Naive thymus-derived CD4-positive, alpha-beta T cell (primary cell): ENCODE measurements around the gene SKA2. TPM values are rescaled to one million over a fixed set of nuclear protein-coding genes. Genes with fewer than 3 reads are reported as not detected.
"Not testable (repeated sequence)": the region's sequence is repeated elsewhere in the genome, so short reads cannot be mapped to it uniquely, and the experiment has no call there.

Source experiments
- ATAC-seq: fragments of 150-1000 bp; cut with Tn5 transposase; 2 replicates; pipeline ENCODE4 v1.10.0; 2021; ENCODE audit warnings: mild to moderate bottlenecking, moderate library complexity
- CTCF ChIA-PET: fragments of 350-600 bp; sonication (Branson Sonifier 250); formaldehyde crosslinking; loops from one replicate; lab custom pipeline; 2021; ENCODE audit warnings: antibody characterized with exemption; lab: Charles Lee
- POLR2A ChIA-PET: fragments of 350-600 bp; sonication (Branson Sonifier 250); formaldehyde crosslinking; loops from one replicate; lab custom pipeline; 2021; ENCODE audit warnings: antibody characterized with exemption, inconsistent platforms; lab: Charles Lee
- DNase-seq, 9 donors: peaks; one replicate each; pipeline versions ENCODE4 v3.0.0 to v3.0.0-alpha.2; 2020 to 2022; ENCODE audit warnings: mixed read lengths in 1 of 9
- H3K27ac ChIP-seq: one replicate; pipeline ENCODE4 v1.7.0; 2013; ENCODE audit warnings: mild to moderate bottlenecking, low read depth, low read length, moderate library complexity
- H3K27me3 ChIP-seq, 2 donors: one replicate each; pipeline ENCODE4 v1.7.0; 2013; ENCODE audit warnings: low read length in 2 of 2, mild to moderate bottlenecking in 2 of 2, moderate library complexity in 2 of 2; ENCODE audit not compliant: control insufficient read depth in 2 of 2, insufficient read depth in 2 of 2
- H3K36me3 ChIP-seq, 3 experiments: 1 replicate in 2 of 3; 2 replicates in 1 of 3; pipeline ENCODE4 v1.7.0; 2013; ENCODE audit warnings: low read length in 3 of 3, mild to moderate bottlenecking in 3 of 3, moderate library complexity in 1 of 3; ENCODE audit not compliant: insufficient read depth in 3 of 3, control insufficient read depth in 2 of 3
- H3K4me1 ChIP-seq, 2 donors: one replicate each; pipeline ENCODE4 v1.7.0; 2013; ENCODE audit warnings: low read length in 2 of 2, mild to moderate bottlenecking in 2 of 2, moderate library complexity in 1 of 2; ENCODE audit not compliant: control insufficient read depth in 2 of 2, insufficient read depth in 2 of 2
- H3K4me3 ChIP-seq: 2 replicates; pipeline ENCODE4 v1.7.0; 2013; ENCODE audit warnings: mild to moderate bottlenecking, low read length
- H3K9me3 ChIP-seq, 3 experiments: 1 replicate in 2 of 3; 2 replicates in 1 of 3; pipeline ENCODE4 v1.7.0; 2013; ENCODE audit warnings: low read length in 3 of 3; ENCODE audit not compliant: control insufficient read depth in 2 of 3
- H3K27ac Mint-ChIP-seq, 9 donors: one replicate each; pipeline ENCODE4 v1.8.0; 2020 to 2022; ENCODE audit warnings: mixed read lengths in 9 of 9, mild to moderate bottlenecking in 8 of 9, moderate library complexity in 5 of 9, inconsistent platforms in 2 of 9
- H3K27me3 Mint-ChIP-seq, 5 donors: one replicate each; pipeline ENCODE4 v1.8.0; 2021 to 2022; ENCODE audit warnings: mixed read lengths in 5 of 5, mild to moderate bottlenecking in 1 of 5
- H3K36me3 Mint-ChIP-seq, 5 donors: one replicate each; pipeline ENCODE4 v1.8.0; 2020 to 2022; ENCODE audit warnings: mixed read lengths in 5 of 5, mild to moderate bottlenecking in 3 of 5, inconsistent platforms in 1 of 5
- H3K4me1 Mint-ChIP-seq, 7 donors: one replicate each; pipeline ENCODE4 v1.8.0; 2020 to 2022; ENCODE audit warnings: mixed read lengths in 7 of 7, mild to moderate bottlenecking in 3 of 7, inconsistent platforms in 1 of 7
- H3K4me3 Mint-ChIP-seq, 10 donors: one replicate each; pipeline ENCODE4 v1.8.0; 2020 to 2022; ENCODE audit warnings: mild to moderate bottlenecking in 10 of 10, mixed read lengths in 10 of 10, moderate library complexity in 6 of 10, inconsistent platforms in 2 of 10
- H3K9me3 Mint-ChIP-seq, 11 donors: one replicate each; pipeline ENCODE4 v1.8.0; 2020 to 2022; ENCODE audit warnings: mixed read lengths in 11 of 11, mild to moderate bottlenecking in 4 of 11, inconsistent platforms in 1 of 11, moderate library complexity in 1 of 11
- intact Hi-C, 2 donors: fragments of 100-400 bp; cut with micrococcal nuclease; formaldehyde crosslinking; loops; one replicate each; pipeline ENCODE4 v1.15.1; 2023
- polyA plus RNA-seq, 2 donors: library from polyadenylated mRNA; unstranded; fragments of 300-500 nt; fragmentation: Illumina TruSeq; gene quantifications; one replicate each; pipeline ENCODE4 v1.2.3, GENCODE V29; 2021
- total RNA-seq, 6 experiments: library from RNA in 5 of 6; stranded (reverse) in 5 of 6; gene quantifications; 1 replicate in 5 of 6; 2 replicates in 1 of 6; pipeline ENCODE4 v1.2.3 and lab custom pipeline; 2021 to 2026

Gene SKA2
- total and polyA plus RNA-seq, 7 experiments from 2014 or later = 11.0 to 58.1 (median 17.4) TPM

DNA sequence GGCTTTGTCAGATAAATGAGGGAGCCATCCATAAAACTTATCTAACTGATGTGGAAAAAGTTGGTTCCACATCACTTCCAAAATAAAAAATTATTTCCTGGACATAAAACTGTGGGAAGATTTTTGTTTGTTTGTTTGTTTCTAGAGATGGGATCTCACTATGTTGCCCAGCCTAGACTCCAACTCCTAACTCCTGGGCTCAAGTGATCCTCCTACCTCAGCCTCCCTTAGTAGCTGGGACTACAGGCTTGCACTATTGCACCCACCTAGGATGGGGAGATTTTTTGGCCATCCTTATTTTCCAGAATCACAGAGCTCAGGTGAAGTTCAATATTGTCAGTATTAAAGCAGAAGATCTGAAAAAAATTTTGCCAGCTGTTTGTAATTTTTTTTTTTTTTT lies 31.0 kb upstream of the SKA2 start:
- H3K36me3 ChIP-seq = no peaks in the 10 kb centered on the region
- H3K27me3 ChIP-seq = no peaks in the 10 kb centered on the region
- Mint-ChIP-seq H3K27me3 (no peaks in the 10 kb centered on the region), H3K9me3 (no peaks in the 10 kb centered on the region), H3K36me3 (peaks cover 0 to 26% (median 0%) of the 10 kb centered on the region in 5 donors), H3K27ac (no peak overlapping the region), H3K4me1 (peaks cover 0 to 2% (median 0%) of the 10 kb centered on the region in 7 donors), H3K4me3 (no peak overlapping the region)
- intact Hi-C loops = no loop called here
- no peak overlapping the region for H3K4me3 ChIP-seq
- ChIA-PET CTCF (no interaction called here), POLR2A (no interaction called here)
- H3K9me3 ChIP-seq = no peaks in the 10 kb centered on the region
- DNase-seq (no peak), ATAC-seq (no peak)
- H3K4me1 ChIP-seq = no peaks in the 10 kb centered on the region
- no peak overlapping the region for H3K27ac ChIP-seq

- Mint-ChIP-seq H3K4me1 (no peaks in the 10 kb centered on the region), H3K4me3 (no peak overlapping the region), H3K9me3 (no peaks in the 10 kb centered on the region), H3K27me3 (no peaks in the 10 kb centered on the region), H3K36me3 (peaks cover 0 to 25% (median 0%) of the 10 kb centered on the region in 5 donors), H3K27ac (no peak overlapping the region)
- Histone ChIP-seq H3K27me3 (no peaks in the 10 kb centered on the region), H3K27ac (no peak overlapping the region), H3K9me3 (no peaks in the 10 kb centered on the region), H3K4me1 (no peaks in the 10 kb centered on the region), H3K36me3 (no peaks in the 10 kb centered on the region), H3K4me3 (no peak overlapping the region)
- ATAC-seq = no peak
- CTCF ChIA-PET = interaction anchor here (0.7 kb wide), 1 partner anchor 260 kb away, joined by 3 read pairs; no protein-coding TSS in a partner anchor
- POLR2A ChIA-PET = no interaction called here
- no peak for DNase-seq
- intact Hi-C loops = no loop called here
Observed at GRCh38 chr17:59181481-59181880, 26.5 kb upstream of the SKA2 start.

GRCh38 chr17:59180626-59181025 lies 25.6 kb upstream of the SKA2 start:
- Histone ChIP-seq H3K4me3 (no peak overlapping the region), H3K9me3 (no peaks in the 10 kb centered on the region), H3K27ac (no peak overlapping the region), H3K27me3 (no peaks in the 10 kb centered on the region), H3K36me3 (no peaks in the 10 kb centered on the region), H3K4me1 (no peaks in the 10 kb centered on the region)
- Mint-ChIP-seq H3K27ac (no peak overlapping the region), H3K27me3 (no peaks in the 10 kb centered on the region), H3K4me1 (no peaks in the 10 kb centered on the region), H3K4me3 (no peak overlapping the region), H3K36me3 (peaks cover 0 to 22% (median 0%) of the 10 kb centered on the region in 5 donors), H3K9me3 (no peaks in the 10 kb centered on the region)
- ATAC-seq (no peak), DNase-seq (no peak)
- ChIA-PET CTCF (interaction anchor here (0.5 kb wide), 1 partner anchor 342 kb away, joined by 5 read pairs; no protein-coding TSS in a partner anchor), POLR2A (no interaction called here)
- intact Hi-C loops = no loop called here

DNA sequence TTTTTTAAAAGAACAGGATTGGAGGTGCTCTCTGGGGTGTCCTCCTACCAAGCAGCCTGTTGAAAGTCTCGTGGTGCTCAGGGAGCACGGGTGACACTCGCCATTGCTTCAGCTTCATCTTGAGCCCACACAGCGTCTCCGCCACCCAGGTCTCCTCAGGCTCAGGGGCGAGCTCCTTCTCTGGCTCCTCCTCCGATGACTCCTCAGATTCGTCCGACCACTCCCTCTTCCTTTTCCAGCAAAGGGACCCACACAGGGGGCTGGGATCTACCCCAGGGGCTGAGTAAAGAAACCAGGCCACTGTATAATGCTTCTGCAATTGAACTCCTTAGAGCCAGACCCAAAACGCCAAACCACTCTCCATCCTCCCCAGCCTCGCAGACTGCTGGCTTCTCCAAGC lies 24.6 kb upstream of the SKA2 start:
- H3K9me3 ChIP-seq, H3K27me3 Mint-ChIP-seq, H3K27me3 ChIP-seq, DNase-seq, H3K36me3 ChIP-seq, CTCF ChIA-PET, H3K9me3 Mint-ChIP-seq, H3K4me1 ChIP-seq, H3K4me1 Mint-ChIP-seq, H3K4me3 Mint-ChIP-seq, POLR2A ChIA-PET, H3K4me3 ChIP-seq, intact Hi-C loops, H3K27ac ChIP-seq, ATAC-seq: not testable (repeated sequence)
- Mint-ChIP-seq H3K36me3 (peaks cover 0 to 19% (median 0%) of the 10 kb centered on the region in 5 donors), H3K27ac (peak overlapping the region in 1 of 9 donors; percentile 1)

- H3K36me3 Mint-ChIP-seq = peaks cover 0 to 26% (median 0%) of the 10 kb centered on the region in 5 donors
- ATAC-seq (no peak), DNase-seq (no peak)
- Histone ChIP-seq H3K27ac (no peak overlapping the region), H3K36me3 (no peaks in the 10 kb centered on the region), H3K9me3 (no peaks in the 10 kb centered on the region), H3K4me1 (no peaks in the 10 kb centered on the region), H3K4me3 (no peak overlapping the region), H3K27me3 (no peaks in the 10 kb centered on the region)
- no peak overlapping the region for H3K4me3 Mint-ChIP-seq
- H3K4me1 Mint-ChIP-seq = no peaks in the 10 kb centered on the region
- intact Hi-C loops = no loop called here
- POLR2A ChIA-PET = interaction anchor here (0.8 kb wide), 1 partner anchor 16 kb away, joined by 4 read pairs; no protein-coding TSS in a partner anchor
- CTCF ChIA-PET = no interaction called here
- H3K27me3 Mint-ChIP-seq = no peaks in the 10 kb centered on the region
- H3K9me3 Mint-ChIP-seq = peaks cover 0 to 4% (median 0%) of the 10 kb centered on the region in 11 donors
- peak overlapping the region in 2 of 9 donors; percentile 21 to 38 for H3K27ac Mint-ChIP-seq
Observed at GRCh38 chr17:59178266-59178985, 23.4 kb upstream of the SKA2 start.

- intact Hi-C loops = no loop called here
- ATAC-seq (no peak), DNase-seq (no peak)
- POLR2A ChIA-PET = no interaction called here
- Mint-ChIP-seq H3K36me3 (peaks cover 0 to 26% (median 0%) of the 10 kb centered on the region in 5 donors), H3K27ac (no peak overlapping the region), H3K9me3 (peaks cover 0 to 4% (median 0%) of the 10 kb centered on the region in 11 donors), H3K4me1 (no peaks in the 10 kb centered on the region), H3K27me3 (no peaks in the 10 kb centered on the region), H3K4me3 (no peak overlapping the region)
- CTCF ChIA-PET = no interaction called here
- no peaks in the 10 kb centered on the region for H3K27me3 ChIP-seq
- H3K4me1 ChIP-seq = no peaks in the 10 kb centered on the region
- H3K27ac ChIP-seq = no peak overlapping the region
- H3K4me3 ChIP-seq = no peak overlapping the region
- no peaks in the 10 kb centered on the region for H3K9me3 ChIP-seq
- H3K36me3 ChIP-seq = no peaks in the 10 kb centered on the region
Observed at GRCh38 chr17:59175076-59175475, 20.1 kb upstream of the SKA2 start.

DNA sequence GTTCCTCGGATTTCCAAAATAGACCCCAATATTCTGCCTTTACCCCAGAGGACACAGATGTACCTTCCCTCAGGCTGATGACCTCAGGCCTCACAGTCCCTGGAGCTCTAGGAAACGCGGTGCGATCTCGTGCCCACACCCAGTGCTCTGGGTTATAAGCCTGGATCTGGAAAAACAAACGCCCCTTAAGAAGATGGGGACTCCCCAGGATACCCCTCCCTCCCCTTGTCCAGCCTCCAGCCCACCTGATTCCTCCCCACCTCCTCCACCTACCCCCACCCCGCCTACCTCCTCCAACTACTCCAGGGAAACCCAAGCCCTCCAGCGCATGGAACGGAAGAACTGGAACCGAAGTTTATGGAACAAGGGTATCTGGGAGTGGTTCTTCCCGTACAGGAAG lies 19.7 kb upstream of the SKA2 start:
- Histone ChIP-seq H3K36me3 (no peaks in the 10 kb centered on the region), H3K4me1 (no peaks in the 10 kb centered on the region), H3K27me3 (no peaks in the 10 kb centered on the region), H3K4me3 (no peak overlapping the region), H3K9me3 (no peaks in the 10 kb centered on the region), H3K27ac (no peak overlapping the region)
- H3K27ac Mint-ChIP-seq = no peak overlapping the region
- H3K27me3 Mint-ChIP-seq = no peaks in the 10 kb centered on the region
- DNase-seq (no peak), ATAC-seq (no peak)
- H3K4me1 Mint-ChIP-seq = no peaks in the 10 kb centered on the region
- CTCF ChIA-PET = no interaction called here
- POLR2A ChIA-PET = no interaction called here
- H3K9me3 Mint-ChIP-seq = peaks cover 0 to 4% (median 0%) of the 10 kb centered on the region in 11 donors
- intact Hi-C loops = no loop called here
- peaks cover 0 to 23% (median 0%) of the 10 kb centered on the region in 5 donors for H3K36me3 Mint-ChIP-seq
- H3K4me3 Mint-ChIP-seq = no peak overlapping the region
